COLO668 (cell line): ENCODE data around the gene OMD.

Experiments
- DNase-seq: peaks from one replicate; lab custom pipeline; 2025; ENCODE audit not compliant: unreplicated experiment; lab: John Stamatoyannopoulos, UW

Gene OMD

GRCh38 chr9:92373167-92373566, 51.1 kb downstream of the OMD start:
- no peak for DNase-seq

GRCh38 chr9:92369075-92369474, 55.2 kb downstream of the OMD start:
- DNase-seq = no peak
